ENCODE results near the gene NKTR. TPM values are rescaled to one million over a fixed set of nuclear protein-coding genes. Genes with fewer than 3 reads are reported as not detected.

NKTR gene
- total and polyA plus RNA-seq, 2 of the 13 experiments (the other 11 are each of a cell fraction or from before 2014, with no cell fraction given) = 41.3 to 59.6 TPM

GRCh38 chr3:42683875-42684598, 83.6 kb downstream of the NKTR start:
- in situ Hi-C loops (cut with HindIII; ENCODE audit: extremely low pct_ligation_motif_present, low pct_unique_long_range_greater_than_20kb) (no loop called here), intact Hi-C loops (cut with micrococcal nuclease; ENCODE audit: unreplicated experiment) (no loop called here)
- no peaks in the 10 kb centered on the region for H4K20me1 ChIP-seq (ENCODE audit: insufficient read depth, low read length)
- no peak overlapping the region for H3K27ac ChIP-seq (ENCODE audit: extremely low read length, insufficient read depth, low read length)
- peak; percentile 71 for DNase-seq (ENCODE audit: low spot score)
- H3K4me1 ChIP-seq (ENCODE audit: insufficient read depth, low read length) = peaks cover 5% of the 10 kb centered on the region; the same call in 1 of the 2 replicates
- POLR2A ChIA-PET = interaction anchor here (1.0 kb wide), 1 partner anchor 18 kb away, joined by 3 read pairs; no protein-coding TSS in a partner anchor
- H3K36me3 ChIP-seq (replicated peaks in 1 of 2; ENCODE audit: control insufficient read depth in 1 of 2, insufficient read depth in 2 of 2, low read length in 2 of 2) = no peaks in the 10 kb centered on the region
- WGBS (ENCODE audit: low lambda C conversion rate) = 2% methylated on average over 9 of the region's 10 CpGs
- no TSS peak for BruUV-seq (replicated peaks)
- H2AFZ ChIP-seq (ENCODE audit: low read length) = no peak overlapping the region
- no peak for FAIRE-seq
- peaks cover 3 to 37% of the 10 kb centered on the region in 2 experiments; a peak in 4 of 5 replicates for H3K27me3 ChIP-seq (ENCODE audit: control insufficient read depth in 1 of 2, insufficient read depth in 2 of 2, low read length in 2 of 2)
- no peak overlapping the region for H3K9ac ChIP-seq (ENCODE audit: insufficient read depth, low read depth, low read length)
- CTCF ChIA-PET (ENCODE audit: low intra/inter-chr PET ratio, low total read pairs) = no interaction called here
- peak; percentile 67 for ATAC-seq
- no peaks in the 10 kb centered on the region for H3K9me3 ChIP-seq (ENCODE audit: low read length)
- no peaks in the 10 kb centered on the region for H3K79me2 ChIP-seq (ENCODE audit: insufficient read depth, low read length)
- H3K4me2 ChIP-seq (ENCODE audit: low read depth, low read length) = no peak overlapping the region; the same call in 1 of the 2 replicates
- H3K4me3 ChIP-seq (replicated peaks in 1 of 3; ENCODE audit: insufficient read depth in 1 of 3, low read depth in 2 of 3, low read length in 3 of 3) = no peak overlapping the region
- peak; percentile 68 for TF ChIP-seq CEBPG (CRISPR knock-in tag; IDR thresholded peaks at IDR 0.05)
- 0 out of 2 replicates have a peak, but pooled peaks have one; percentile 32 for TF ChIP-seq ZNF12 (CRISPR knock-in tag; IDR thresholded peaks at IDR 0.05)
- TF ChIP-seq MAFF (IDR thresholded peaks at IDR 0.05; ENCODE audit: low read depth, low read length) = peak; percentile 33; the same call in 1 of the 2 replicates
- no peak for TF ChIP-seq ZBTB39 (CRISPR knock-in tag; IDR thresholded peaks at IDR 0.05)
- no peak for TF ChIP-seq ZNF124 (CRISPR knock-in tag; IDR thresholded peaks at IDR 0.05)
- peak; percentile 46; the same call in 1 of the 2 replicates for TF ChIP-seq ARID5B (CRISPR knock-in tag; IDR thresholded peaks at IDR 0.05)
- peak; percentile 39 for TF ChIP-seq SAP130 (CRISPR knock-in tag; IDR thresholded peaks at IDR 0.05; ENCODE audit: low read depth)
- peak; percentile 17 to 33; a peak in 1 of 4 replicates for TF ChIP-seq MAFK (conservative IDR thresholded peaks at IDR 0.05 in 1 of 2, IDR thresholded peaks at IDR 0.05 in 1 of 2; ENCODE audit: low read length in 2 of 2)
- no peak for TF ChIP-seq SOX13 (IDR thresholded peaks at IDR 0.05)
- peak in 1 of 2 experiments; percentile 11; a peak in 1 of 4 replicates for TF ChIP-seq SOX13 (CRISPR knock-in tag; conservative IDR thresholded peaks at IDR 0.05 in 1 of 2, IDR thresholded peaks at IDR 0.05 in 1 of 2)
- TF ChIP-seq CEBPB (IDR thresholded peaks at IDR 0.05; ENCODE audit: borderline replicate concordance, low read depth, low read length) = peak; percentile 62; the same call in 1 of the 2 replicates
- no peak for TF ChIP-seq CREM (IDR thresholded peaks at IDR 0.05)
- no peak for TF ChIP-seq CREM (CRISPR knock-in tag; IDR thresholded peaks at IDR 0.05)
- no peak for TF ChIP-seq ZNF619 (CRISPR knock-in tag; IDR thresholded peaks at IDR 0.05)
- TF ChIP-seq ZNF275 (CRISPR knock-in tag; IDR thresholded peaks at IDR 0.05; ENCODE audit: borderline replicate concordance) = no peak
- TF ChIP-seq FOSL2 (CRISPR knock-in tag; IDR thresholded peaks at IDR 0.05) = peak; percentile 80
- TF ChIP-seq SOX5 (CRISPR knock-in tag; IDR thresholded peaks at IDR 0.05; ENCODE audit: borderline replicate concordance) = peak; percentile 30; the same call in 1 of the 2 replicates
